Measurements from ENCODE around the gene LTK.
A peak's percentile ranks its signal among the peaks of the same experiment; 100 is the strongest.

Gene LTK

DNA sequence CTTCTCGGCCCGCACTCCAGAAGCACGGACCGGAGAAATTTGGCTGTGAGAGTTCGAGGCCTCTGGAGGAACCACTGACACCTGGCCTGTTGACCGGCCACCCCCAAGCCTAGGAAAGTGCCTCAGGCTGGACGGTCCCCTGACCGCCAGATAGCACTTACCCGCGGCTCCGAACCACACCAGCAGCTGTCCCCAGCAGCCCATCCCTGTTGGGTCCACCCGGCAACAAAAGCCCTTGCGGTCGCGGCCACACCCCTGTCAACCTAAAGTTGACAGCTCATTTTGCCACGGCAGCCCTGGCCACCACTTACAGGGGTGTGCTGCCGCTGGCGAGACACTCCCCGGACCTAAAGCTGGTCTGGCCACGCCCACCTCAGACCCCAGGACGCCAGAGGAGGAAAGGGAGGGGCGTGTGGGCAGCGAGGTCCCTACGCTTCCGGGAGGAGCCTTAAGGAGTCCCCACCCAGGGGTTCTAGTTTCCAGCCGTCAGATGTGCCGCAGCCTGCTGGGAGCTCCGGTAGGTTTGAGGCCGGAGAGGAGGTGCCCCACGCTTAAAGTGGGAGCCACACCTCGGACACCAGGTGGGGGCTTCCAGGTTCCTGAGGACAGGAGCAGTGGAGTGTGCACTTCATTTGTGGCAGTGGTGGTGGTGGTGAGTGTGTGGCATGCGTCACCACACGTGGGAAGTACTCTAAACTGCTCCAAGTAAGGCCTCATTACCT, at the start of gene LTK:
Gene LTK (minus strand): TSS at position 322 of the 722 bp plus-strand sequence. CDS start 118 bp downstream, at position 204.
- DNase-seq, result no peak

DNA sequence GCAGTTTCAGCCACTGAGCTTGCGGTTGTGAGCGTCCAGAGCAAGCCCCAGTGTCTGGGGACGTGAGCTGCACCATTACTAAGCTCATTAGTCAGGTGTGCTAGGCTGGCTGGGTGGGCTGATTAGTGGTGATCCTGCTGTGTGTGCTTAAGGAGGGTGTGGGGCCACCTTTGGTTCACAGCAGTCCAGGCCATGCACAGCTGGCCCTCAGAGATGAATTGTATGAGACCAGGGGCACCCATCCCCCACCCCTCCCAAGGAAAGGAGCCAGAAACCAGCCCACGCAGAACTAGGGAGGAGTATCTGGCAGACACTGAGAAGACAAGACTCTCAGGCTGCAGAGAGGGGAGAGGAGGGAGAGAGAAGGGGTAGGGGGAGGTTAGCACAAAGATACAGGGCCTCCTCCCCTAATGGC, 49.2 kb upstream of the LTK start:
- no peak for DNase-seq

GRCh38 chr15:41562244-41562643, 48.6 kb upstream of the LTK start:
- DNase-seq, result no peak

DNA sequence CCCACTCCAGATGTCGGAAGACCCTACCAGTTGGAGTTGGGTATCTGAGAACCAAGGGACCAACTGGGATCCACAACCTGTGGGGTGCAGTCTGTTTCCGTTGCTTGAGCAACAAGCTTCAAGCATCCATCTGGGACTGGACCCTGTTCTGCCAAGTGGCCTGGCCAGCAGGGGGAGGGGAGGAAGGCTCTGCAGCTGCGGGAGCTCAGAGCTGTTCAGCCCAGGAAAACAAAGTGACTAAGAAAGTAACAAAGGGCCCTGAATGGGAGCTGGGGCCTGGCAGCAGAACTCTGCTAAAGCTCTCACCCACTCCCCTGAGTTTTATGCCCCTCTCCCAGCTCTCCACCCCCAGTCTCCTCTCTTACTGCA, 48.1 kb upstream of the LTK start:
- no peak for DNase-seq

DNA sequence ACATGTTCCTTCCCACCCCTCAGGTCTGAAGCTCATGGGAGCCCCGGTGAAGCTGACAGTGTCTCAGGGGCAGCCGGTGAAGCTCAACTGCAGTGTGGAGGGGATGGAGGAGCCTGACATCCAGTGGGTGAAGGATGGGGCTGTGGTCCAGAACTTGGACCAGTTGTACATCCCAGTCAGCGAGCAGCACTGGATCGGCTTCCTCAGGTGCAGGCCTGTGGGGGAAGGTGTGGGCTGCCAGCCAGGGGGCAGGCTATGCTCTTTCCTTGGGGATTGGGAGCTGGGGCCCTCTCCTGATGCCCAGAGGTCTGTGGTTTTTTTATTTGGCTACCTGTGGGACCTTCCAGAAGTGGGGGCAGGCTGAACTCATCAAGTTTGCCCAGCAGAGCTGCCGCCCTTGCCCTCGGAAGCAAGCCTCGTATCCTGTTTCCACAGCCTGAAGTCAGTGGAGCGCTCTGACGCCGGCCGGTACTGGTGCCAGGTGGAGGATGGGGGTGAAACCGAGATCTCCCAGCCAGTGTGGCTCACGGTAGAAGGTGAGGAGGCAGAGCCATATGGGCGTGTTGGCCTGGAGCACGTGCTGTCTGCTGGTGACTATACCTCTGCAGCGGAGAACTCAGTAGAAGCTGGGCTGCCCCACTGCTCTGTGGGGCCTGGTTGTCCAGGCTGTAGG, 47.6 kb upstream of the LTK start:
- no peak for DNase-seq

DNA sequence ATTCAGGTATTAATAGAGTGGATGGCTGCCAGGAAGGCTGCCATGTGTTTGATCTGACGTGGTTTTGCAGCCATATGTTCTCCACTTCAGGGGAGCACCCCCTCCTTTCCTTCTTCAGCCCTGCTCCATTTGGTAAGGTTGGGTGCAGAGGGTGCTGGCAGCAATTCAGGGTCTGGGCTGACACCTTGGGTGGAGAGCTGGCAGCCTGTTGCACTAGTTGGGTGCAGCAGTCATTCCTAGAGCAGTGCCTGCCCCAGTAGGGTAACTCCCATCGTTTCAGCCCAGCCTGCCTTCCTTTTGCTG, 46.9 kb upstream of the LTK start:
- DNase-seq, result no peak

DNA sequence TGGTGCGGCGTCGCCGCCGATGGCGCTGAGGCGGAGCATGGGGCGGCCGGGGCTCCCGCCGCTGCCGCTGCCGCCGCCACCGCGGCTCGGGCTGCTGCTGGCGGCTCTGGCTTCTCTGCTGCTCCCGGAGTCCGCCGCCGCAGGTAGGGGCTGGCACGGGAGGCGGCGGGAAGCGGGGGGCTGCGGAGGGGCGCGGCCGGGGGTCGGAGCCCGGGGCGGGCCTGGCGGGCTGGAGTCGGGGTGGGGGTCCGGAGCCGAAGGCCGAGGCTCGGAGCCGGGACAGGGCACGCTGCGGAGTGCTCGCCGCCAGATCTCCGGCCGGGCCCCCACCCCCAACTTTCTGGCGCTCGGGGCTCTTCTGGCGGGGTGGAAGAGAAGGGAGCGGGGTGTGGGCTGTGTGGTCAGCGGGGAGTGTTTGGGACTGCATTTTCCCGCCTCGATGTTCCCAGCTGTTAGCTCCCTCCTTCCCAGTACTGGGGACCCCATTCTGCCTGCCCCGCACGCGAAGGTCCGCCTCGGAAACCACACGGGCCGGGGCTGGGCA, 45.7 kb upstream of the LTK start:
- no peak for DNase-seq

DNA sequence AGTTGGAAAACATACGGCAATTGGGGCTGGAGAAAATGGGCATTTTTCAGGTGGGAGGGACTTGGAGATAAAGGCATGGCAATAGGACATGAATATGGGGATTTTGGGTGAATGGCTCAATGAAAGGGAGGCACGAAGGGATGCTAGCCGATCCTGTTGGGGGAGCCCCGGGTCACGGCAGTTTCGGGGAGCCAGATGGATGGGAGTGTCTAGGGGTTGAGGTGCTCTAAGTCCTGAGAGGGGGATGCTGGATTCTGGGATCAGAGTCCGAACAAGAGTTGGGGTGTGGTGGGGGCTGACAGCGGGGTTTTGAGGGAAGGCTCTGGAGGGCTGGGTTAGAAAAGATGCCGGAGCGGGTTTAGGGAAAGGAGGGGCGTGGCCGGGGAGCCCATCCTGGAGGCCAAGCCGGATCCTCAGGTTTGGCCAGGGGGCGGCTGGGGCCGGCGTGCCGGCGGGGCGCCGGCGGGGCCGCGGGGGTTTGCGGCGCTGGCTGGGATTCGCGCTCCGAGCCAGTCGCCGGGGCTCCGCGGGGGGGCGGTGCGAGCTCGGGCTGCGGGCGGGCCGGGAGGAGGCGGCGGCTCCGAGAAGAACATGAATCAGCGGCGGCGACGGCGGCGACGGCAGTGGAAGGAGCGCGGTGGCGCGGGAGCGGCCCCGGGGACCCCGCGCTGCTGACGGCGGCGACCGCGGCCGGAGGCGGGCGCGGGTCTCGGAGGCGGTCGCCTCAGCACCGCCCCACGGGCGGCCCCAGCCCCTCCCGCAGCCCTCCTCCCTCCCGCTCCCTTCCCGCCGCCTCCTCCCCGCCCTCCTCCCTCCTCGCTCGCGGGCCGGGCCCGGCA, 45.0 kb upstream of the LTK start, which contains the start of gene TYRO3:
Gene TYRO3 (plus strand): TSS at position 813 of the 839 bp plus-strand sequence. CDS start 46 bp downstream, outside the sequence.
- DNase-seq, result peak; percentile 74

GRCh38 chr15:41557673-41558399, 44.2 kb upstream of the LTK start:
- DNase-seq, result peak; percentile 63

- no peak for DNase-seq
These were observed 43.0 kb upstream of the LTK start for GRCh38 chr15:41556677-41557076.

GRCh38 chr15:41554915-41555314, 41.3 kb upstream of the LTK start:
- no peak for DNase-seq

DNA sequence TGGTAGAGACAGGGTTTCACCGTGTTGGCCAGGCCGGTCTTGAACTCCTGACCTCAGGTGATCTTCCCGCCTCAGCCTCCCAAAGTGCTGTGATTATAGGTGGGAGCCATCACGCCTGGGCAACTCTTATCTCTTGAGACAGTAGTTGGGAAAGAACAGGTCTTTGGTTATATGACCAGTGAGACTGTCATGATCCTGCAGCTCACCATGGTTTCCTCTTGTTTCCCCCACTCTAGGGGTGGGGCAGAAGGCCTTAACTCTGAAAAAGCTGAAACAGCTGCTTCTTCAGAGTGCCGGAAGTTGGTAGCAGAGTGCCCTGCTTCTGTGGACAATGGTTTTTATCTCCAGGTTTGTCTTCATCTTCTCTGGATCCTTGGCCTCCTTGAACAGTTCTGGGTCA, 40.7 kb upstream of the LTK start:
- DNase-seq, result no peak

DNA sequence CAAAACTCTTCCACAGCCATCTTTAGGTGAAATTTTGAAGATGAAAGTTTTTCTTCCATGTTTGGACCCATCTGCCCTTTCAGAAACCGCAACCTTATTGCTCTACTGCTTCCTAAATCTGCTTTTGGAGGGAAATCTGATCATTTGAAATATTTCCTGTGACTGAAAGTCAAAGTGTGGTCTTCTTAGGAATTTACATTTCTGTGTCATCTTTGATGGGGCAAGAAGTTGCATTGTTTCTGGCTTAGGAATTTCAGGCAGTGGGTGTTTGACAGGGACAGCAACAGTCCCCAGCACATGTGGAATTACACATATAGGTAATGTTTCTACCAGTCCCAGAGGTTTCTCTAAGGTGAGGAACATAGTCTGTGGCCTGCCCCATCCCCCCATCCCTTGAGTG, 40.1 kb upstream of the LTK start:
- DNase-seq, result no peak

DNA sequence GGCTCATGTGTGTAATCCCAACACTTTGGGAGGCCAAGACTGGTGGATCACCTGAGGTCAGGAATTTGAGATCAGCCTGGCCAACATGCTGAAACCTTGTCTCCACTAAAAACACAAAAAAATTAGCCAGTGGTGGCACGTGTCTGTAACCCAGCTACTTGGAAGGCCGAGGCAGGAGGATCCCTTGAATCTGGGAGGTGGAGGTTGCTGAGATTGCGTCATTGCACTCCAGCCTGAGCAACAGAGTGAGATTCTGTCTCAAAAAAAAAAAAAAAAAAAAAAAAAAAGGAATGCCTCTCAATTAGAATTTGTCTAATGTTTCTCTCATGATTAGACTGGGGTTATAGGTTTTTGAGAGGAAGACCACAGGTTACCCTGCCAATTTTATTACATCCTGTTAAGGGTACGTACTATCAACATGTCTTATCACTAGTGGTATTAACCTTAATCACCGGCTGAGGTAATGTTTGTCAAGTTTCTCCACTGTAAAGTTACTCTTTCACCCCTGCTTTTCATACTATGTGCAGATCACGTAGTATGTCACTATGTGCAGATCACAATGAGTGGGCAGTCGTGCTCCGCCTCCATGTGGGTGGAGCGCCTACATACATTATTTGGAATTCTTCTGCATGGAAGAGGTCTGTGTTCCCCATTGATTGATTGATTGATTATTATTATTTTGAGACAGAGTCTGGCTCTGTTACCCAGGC, 36.6 kb upstream of the LTK start:
- no peak for DNase-seq

DNA sequence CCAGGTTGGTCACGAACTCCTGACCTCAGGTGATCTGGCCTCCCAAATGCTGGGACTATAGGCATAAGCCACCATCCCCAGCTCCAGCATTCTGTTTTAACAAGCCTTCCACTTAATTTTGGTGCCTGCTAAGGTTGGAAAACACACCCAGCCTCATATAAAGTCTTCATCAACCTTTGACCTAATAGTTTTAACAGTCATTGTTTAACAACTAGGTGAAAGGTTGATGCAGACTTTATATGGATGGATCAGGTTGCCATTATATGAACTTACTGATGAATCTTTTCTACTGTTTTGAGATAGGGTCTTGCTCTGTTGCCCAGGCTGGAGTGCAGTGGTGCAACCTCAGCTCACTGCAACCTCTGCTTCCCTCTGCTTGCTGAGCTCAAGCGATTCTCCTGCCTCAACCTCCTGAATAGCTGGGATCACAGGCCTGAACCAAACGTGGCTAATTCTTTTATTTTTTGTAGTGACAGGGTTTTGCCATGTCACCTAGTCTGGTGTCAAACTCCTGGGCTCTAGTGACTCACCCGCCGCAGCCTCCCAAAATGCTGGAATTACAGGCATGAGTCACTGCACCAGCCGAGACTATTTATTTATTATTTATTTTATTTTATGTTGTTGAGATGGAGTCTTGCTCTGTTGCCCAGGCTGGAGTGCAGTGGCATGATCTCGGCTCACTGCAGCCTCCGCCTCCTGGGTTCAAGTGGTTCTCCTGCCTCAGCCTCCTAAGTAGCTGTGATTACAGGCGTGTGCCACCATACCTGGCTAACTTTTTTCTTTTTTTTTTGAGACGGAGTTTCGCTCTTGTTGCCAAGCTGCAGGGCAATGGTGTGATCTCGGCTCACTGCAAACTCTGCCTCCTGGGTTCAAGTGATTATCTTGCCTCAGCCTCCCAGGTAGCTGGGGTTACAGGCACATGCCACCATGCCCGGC, 33.5 kb upstream of the LTK start:
- no peak for DNase-seq

- DNase-seq, result no peak
These were observed 31.6 kb upstream of the LTK start for GRCh38 chr15:41545218-41545617.

DNA sequence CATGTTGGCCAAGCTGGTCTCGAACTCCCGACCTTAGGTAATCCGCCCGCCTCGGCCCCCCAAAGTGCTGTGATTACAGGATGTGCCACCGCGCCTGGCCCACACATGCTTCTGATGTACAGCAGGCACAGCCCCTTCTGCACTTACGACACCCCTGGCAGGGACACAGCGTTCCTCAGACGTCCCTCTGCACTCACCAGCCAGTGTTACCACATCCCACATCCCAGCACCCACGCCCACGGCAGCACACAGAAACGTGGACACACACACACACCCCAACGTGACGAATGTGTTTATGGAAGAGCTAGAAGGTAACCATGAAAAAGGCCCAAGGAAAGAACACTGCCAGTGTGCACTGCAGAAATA, 31.0 kb upstream of the LTK start:
- no peak for DNase-seq

- DNase-seq, result no peak
These were observed 29.9 kb upstream of the LTK start for GRCh38 chr15:41543521-41543870.

DNA sequence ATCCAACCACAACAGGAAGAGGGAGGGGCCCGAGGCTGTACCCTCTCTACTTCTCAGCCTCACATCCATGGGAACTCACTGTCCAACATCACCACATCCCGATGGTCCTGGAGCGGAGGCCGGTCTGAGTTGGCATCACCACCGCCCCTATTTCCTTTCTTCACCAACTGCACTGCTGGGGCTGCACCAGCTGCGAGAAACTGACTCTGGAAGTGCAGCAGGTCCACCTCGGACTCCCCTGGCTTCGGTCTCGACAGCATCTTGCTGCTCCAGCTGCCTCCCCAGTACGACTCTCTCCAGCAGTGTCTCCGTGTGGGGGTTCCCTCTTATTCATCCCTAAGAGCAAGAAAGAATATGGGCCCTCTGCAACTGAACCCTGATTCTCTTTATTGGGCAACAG, 23.2 kb upstream of the LTK start:
- DNase-seq, result no peak

- DNase-seq, result no peak
These were observed 21.9 kb upstream of the LTK start for GRCh38 chr15:41535544-41535943.

DNA sequence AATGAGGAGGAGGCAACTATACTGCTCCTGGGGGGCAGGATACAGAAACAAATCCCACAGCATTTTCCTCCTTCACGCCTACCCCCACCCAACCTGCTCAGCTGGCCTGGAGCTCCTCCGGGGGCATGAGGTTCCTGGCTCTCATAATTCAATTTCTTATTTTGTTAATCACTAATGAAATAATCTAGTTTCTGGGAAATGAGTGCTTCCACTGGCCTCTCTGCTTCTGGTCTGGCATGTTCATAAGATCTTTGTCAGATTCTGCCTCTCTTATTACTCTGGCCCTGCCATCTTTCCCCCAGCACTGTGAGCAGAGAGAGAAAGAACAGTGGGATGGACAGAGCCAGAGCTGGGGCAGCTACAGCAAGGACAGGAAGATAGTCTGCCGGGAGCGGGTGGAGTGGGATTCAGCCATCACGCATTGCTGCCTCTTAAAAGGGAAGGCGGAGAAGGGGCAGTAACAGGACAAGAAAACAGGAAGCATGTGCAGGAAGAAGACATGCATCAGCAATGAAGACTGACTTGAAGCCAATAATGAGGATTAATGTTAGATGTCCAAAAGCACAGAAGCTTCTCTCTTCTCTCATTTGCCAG, 16.8 kb upstream of the LTK start:
- DNase-seq, result no peak

Measured in stimulated activated CD4-positive, alpha-beta T cell treated with anti-CD3 and anti-CD28 coated beads, Interleukin-12 subunit alpha, Interleukin-12 subunit beta, amount 100 ng/mL, for 4 hours (primary cell).